Peyer's patch (tissue), 4 donors: ENCODE data around the gene VPREB1. TPM values are rescaled to one million over a fixed set of nuclear protein-coding genes. Genes with fewer than 3 reads are reported as not detected.

Experiments used
- DNase-seq, 3 donors: peaks; one replicate each; pipeline ENCODE4 v3.0.0-alpha.2; 2017 to 2019
- H3K27ac ChIP-seq, 4 donors: fragments of 200-600 bp; sonication (generic); one replicate each; pipeline ENCODE4 v1.5.1; 2016 to 2019
- H3K27me3 ChIP-seq, 2 donors: fragments of 200-600 bp; sonication (generic); one replicate each; pipeline ENCODE4 v1.5.1; 2019
- H3K36me3 ChIP-seq, 3 donors: fragments of 200-600 bp; sonication (generic); one replicate each; pipeline ENCODE4 v1.5.1; 2016 to 2019
- H3K4me1 ChIP-seq, 4 donors: fragments of 200-600 bp; sonication (generic); one replicate each; pipeline ENCODE4 v1.5.1; 2016 to 2019
- H3K4me3 ChIP-seq, 4 donors: fragments of 200-600 bp; sonication (generic); 1 replicate in 3 of 4; 2 replicates in 1 of 4; pipeline ENCODE4 v1.5.1; 2016 to 2019; ENCODE audit warnings: mild to moderate bottlenecking in 1 of 4
- H3K9me3 ChIP-seq, 4 donors: fragments of 200-600 bp; sonication (generic); one replicate each; pipeline ENCODE4 v1.5.1; 2016 to 2019; ENCODE audit warnings: mild to moderate bottlenecking in 1 of 4
- POLR2A ChIP-seq, 2 donors: fragments of 450-650 bp; IDR thresholded peaks; one replicate each; pipeline ENCODE4 v1.5.1; 2017; ENCODE audit warnings: antibody characterized with exemption in 2 of 2, mild to moderate bottlenecking in 2 of 2, moderate library complexity in 2 of 2
- total RNA-seq, 4 donors: library from RNA; depleted of rRNA; stranded (reverse); fragments of >200 nt; gene quantifications; one replicate each; pipeline ENCODE4 v1.1.0, GENCODE V29; 2016
- TF ChIP-seq, protein P1 (sequence below), 6 experiments: fragments of 450-650 bp in 4 of 6; fragments of 200-600 bp in 2 of 6; sonication (generic) in 1 of 6; IDR thresholded peaks; one replicate each; pipeline ENCODE4 v1.5.1; 2017 to 2019; ENCODE audit warnings: antibody characterized with exemption in 6 of 6, mild to moderate bottlenecking in 3 of 6, moderate library complexity in 1 of 6

The VPREB1 gene
- total RNA-seq, 4 donors from 2014 or later: not detected

DNA sequence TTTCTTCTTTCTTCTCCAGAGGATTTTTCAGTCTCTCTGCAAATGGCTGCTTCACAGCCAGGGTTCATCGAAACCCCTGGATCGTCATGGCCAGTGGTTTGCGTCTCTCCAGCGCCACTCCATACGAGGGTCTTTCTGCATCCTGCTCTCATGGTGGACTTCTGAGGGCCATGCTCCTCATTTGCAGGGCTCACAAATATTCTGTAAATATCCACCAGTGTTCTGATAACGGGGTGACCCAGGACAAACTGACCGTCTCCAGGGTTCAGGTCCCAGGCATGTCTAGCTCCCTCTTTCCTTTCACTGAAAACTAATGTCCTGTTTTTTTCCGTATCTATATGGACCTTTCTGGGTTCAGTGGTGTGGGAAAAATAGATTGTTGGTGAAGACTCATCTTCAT, 15.7 kb upstream of the VPREB1 start:
- TF ChIP-seq, protein P1, sequence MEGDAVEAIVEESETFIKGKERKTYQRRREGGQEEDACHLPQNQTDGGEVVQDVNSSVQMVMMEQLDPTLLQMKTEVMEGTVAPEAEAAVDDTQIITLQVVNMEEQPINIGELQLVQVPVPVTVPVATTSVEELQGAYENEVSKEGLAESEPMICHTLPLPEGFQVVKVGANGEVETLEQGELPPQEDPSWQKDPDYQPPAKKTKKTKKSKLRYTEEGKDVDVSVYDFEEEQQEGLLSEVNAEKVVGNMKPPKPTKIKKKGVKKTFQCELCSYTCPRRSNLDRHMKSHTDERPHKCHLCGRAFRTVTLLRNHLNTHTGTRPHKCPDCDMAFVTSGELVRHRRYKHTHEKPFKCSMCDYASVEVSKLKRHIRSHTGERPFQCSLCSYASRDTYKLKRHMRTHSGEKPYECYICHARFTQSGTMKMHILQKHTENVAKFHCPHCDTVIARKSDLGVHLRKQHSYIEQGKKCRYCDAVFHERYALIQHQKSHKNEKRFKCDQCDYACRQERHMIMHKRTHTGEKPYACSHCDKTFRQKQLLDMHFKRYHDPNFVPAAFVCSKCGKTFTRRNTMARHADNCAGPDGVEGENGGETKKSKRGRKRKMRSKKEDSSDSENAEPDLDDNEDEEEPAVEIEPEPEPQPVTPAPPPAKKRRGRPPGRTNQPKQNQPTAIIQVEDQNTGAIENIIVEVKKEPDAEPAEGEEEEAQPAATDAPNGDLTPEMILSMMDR (IDR thresholded peaks at IDR 0.05): no peak
- TF ChIP-seq POLR2A (IDR thresholded peaks at IDR 0.05): no peak
- no peaks in the 10 kb centered on the region for H3K9me3 ChIP-seq
- DNase-seq: no peak
- H3K27ac ChIP-seq: no peak overlapping the region
- H3K36me3 ChIP-seq: no peaks in the 10 kb centered on the region
- no peaks in the 10 kb centered on the region for H3K27me3 ChIP-seq
- H3K4me1 ChIP-seq: no peaks in the 10 kb centered on the region
- no peak overlapping the region for H3K4me3 ChIP-seq

DNA sequence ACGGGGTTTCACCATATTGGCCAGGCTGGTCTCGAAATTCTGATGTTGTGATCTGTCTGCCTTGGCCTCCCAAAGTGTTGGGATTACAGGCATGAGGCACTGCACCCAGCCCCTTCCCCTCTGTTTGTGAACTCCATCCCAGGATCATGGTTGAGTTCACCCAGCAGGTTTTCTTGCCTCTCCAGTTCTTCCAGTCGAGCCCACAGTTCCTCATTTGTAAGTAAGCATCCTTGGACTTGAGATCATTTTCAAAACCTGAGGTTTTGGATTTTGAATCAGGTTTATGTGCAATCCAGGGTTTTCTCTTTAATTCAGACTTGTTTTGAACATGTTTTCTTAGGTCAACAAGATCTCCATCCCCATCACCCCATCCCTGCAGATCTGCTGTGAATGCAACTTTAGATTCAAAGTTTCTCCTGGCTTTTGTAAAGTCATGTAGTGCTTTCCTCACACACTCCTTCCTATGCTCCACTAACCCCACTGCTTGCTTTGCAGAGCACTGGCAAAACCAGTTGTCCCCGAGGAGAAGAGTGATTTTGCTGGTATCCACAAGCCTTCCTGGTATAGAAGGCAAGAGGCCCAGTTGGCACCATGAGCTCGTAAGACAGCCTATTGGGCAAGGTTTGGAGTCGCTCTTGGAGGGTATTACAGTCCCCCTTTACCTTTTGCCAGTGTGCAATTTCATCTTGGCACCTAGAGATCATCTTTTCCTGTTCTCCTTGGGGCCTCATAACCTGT, 14.7 kb upstream of the VPREB1 start:
- DNase-seq: no peak
- H3K27me3 ChIP-seq: no peaks in the 10 kb centered on the region
- H3K4me1 ChIP-seq: no peaks in the 10 kb centered on the region
- no peak overlapping the region for H3K4me3 ChIP-seq
- H3K9me3 ChIP-seq: no peaks in the 10 kb centered on the region
- no peak overlapping the region for H3K27ac ChIP-seq
- no peak for TF ChIP-seq POLR2A (IDR thresholded peaks at IDR 0.05)
- TF ChIP-seq, protein P1 (IDR thresholded peaks at IDR 0.05): no peak
- H3K36me3 ChIP-seq: no peaks in the 10 kb centered on the region

DNA sequence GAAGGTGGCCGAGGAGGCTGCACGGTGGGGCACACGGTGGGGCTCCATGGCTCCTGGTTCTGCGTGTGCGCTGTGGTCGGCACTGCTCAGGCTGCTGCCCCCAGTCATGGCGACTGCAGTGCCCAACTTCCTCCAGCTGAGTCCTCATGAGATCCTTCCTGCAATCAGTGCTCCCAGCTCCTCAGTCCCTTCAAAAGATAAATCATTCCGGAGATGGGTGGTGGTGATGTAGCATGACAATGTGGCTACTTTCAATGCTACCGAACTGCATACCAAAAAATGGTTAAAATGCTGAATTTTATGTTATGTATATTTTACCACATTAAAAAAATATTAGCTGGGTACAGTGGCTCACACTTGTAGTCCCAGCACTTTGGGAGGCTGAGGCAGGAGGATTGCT, 14.1 kb upstream of the VPREB1 start:
- Histone ChIP-seq H3K36me3 (no peaks in the 10 kb centered on the region), H3K27me3 (no peaks in the 10 kb centered on the region)

DNA sequence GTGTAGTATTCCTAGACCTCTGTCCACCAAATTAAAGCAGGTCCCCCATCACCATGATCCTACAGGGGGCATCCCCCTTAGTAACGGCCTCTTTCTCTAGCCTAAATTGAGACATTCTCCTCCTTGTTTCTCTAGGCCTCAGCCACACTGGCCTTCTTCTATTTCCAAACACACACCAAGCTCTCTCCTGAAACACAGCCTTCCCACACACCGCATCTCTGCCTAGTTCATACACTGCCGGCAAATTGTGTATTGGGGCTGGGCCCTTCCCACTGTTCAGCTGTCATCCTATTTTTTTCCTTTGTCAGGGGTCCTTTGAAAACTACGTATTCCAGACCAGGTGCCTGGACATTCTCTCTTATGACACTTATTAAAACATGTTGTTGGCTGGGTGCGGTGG, 11.5 kb upstream of the VPREB1 start:
- Histone ChIP-seq H3K4me1 (no peaks in the 10 kb centered on the region), H3K9me3 (no peaks in the 10 kb centered on the region), H3K4me3 (no peak overlapping the region), H3K27ac (no peak overlapping the region), H3K27me3 (no peaks in the 10 kb centered on the region), H3K36me3 (no peaks in the 10 kb centered on the region)
- TF ChIP-seq, protein P1 (IDR thresholded peaks at IDR 0.05): no peak
- TF ChIP-seq POLR2A (IDR thresholded peaks at IDR 0.05): no peak
- DNase-seq: no peak

More for the DNA sequence above, 14.1 kb upstream of the VPREB1 start:
- no peak for TF ChIP-seq POLR2A (IDR thresholded peaks at IDR 0.05)
- TF ChIP-seq, protein P1 (IDR thresholded peaks at IDR 0.05): no peak
- no peak for DNase-seq
- Histone ChIP-seq H3K27ac (no peak overlapping the region), H3K4me3 (no peak overlapping the region), H3K9me3 (no peaks in the 10 kb centered on the region), H3K4me1 (no peaks in the 10 kb centered on the region)

DNA sequence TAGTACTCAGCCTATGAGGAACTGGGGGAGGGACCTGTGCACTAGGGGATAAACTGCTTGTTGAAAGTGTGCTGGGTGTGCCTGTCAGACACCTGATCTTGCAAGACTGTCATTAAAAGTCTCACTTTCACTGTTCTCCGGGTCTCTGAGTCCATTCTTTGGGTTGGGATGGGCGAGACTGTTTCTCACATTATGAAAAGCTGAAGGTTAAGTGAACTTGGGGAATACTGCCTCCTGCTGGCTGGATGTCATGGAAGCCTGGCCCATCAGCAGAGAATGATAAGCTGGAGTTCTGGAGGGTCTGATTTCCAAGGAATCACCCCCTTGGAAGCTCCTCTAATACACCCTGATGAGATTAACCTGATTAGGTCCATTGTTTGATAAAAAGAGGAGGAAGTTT, 9.0 kb upstream of the VPREB1 start:
- H3K4me1 ChIP-seq: no peaks in the 10 kb centered on the region
- H3K27ac ChIP-seq: no peak overlapping the region
- no peaks in the 10 kb centered on the region for H3K9me3 ChIP-seq
- no peaks in the 10 kb centered on the region for H3K27me3 ChIP-seq
- H3K4me3 ChIP-seq: no peak overlapping the region
- DNase-seq: peak in 2 of 3 donors; percentile 50 to 73
- no peak for TF ChIP-seq POLR2A (IDR thresholded peaks at IDR 0.05)
- TF ChIP-seq, protein P1 (IDR thresholded peaks at IDR 0.05): peak; percentile 27 to 49 (median 40)
- no peaks in the 10 kb centered on the region for H3K36me3 ChIP-seq
